PC-3 (cell line): ENCODE results near the gene CMTM7. TPM values are rescaled to one million over a fixed set of nuclear protein-coding genes. Genes with fewer than 3 reads are reported as not detected.
"Not testable (repeated sequence)": the region's sequence is repeated elsewhere in the genome, so short reads cannot be mapped to it uniquely, and the experiment has no call there.

Source experiments
- ATAC-seq: fragments of 200-7000 bp; cut with Tn5 transposase; 2 replicates; pipeline ENCODE4 v1.9.1; 2020; ENCODE audit warnings: mild to moderate bottlenecking, moderate library complexity
- BruUV-seq: library from RNA; stranded (reverse); fragments of 400-500 nt; replicated peaks from 2 replicates; lab custom pipeline; 2021; lab: Mats Ljungman, UMichigan
- CTCF ChIA-PET: fragments of 300-600 bp; sonication (Branson Sonifier 250); formaldehyde crosslinking; loops from one replicate; lab custom pipeline; 2022; ENCODE audit warnings: antibody characterized with exemption; lab: Charles Lee
- POLR2A ChIA-PET: fragments of 300-600 bp; sonication (Branson Sonifier 250); formaldehyde crosslinking; loops from one replicate; lab custom pipeline; 2022; ENCODE audit warnings: antibody characterized with exemption; ENCODE audit not compliant: unreplicated experiment; lab: Charles Lee
- DNase-seq: peaks from one replicate; pipeline ENCODE4 v3.0.0-alpha.2; 2015
- H2AFZ ChIP-seq: fragments of 300-600 bp; sonication (generic); 2 replicates; pipeline ENCODE4 v1.6.0; 2016; ENCODE audit warnings: antibody characterized with exemption, low read length
- H3F3A ChIP-seq: fragments of 300-600 bp; sonication (generic); one replicate; pipeline ENCODE4 v1.6.0; 2017; ENCODE audit warnings: antibody characterized with exemption, low read length, control low read depth, mild to moderate bottlenecking; ENCODE audit not compliant: unreplicated experiment
- H3K27ac ChIP-seq: fragments of 300-600 bp; sonication (generic); 2 replicates; pipeline ENCODE4 v1.5.1; 2016; ENCODE audit warnings: mild to moderate bottlenecking, low read length
- H3K27me3 ChIP-seq: fragments of 300-600 bp; sonication (generic); 2 replicates; pipeline ENCODE4 v1.6.1; 2016; ENCODE audit warnings: low read length, mixed read lengths
- H3K36me3 ChIP-seq: fragments of 300-600 bp; sonication (generic); 2 replicates; pipeline ENCODE4 v1.6.1; 2016; ENCODE audit warnings: low read depth, mixed run types, low read length, mixed read lengths
- H3K4me1 ChIP-seq: fragments of 300-600 bp; sonication (generic); 2 replicates; pipeline ENCODE4 v1.5.1; 2016; ENCODE audit warnings: low read length; ENCODE audit not compliant: insufficient read depth
- H3K4me2 ChIP-seq: fragments of 300-600 bp; sonication (generic); 2 replicates; pipeline ENCODE4 v1.6.0; 2016; ENCODE audit warnings: low read length
- H3K4me3 ChIP-seq: fragments of 300-600 bp; sonication (generic); 2 replicates; pipeline ENCODE4 v1.5.1; 2016; ENCODE audit warnings: mild to moderate bottlenecking, low read length, mixed read lengths
- H3K79me2 ChIP-seq: fragments of 300-600 bp; sonication (generic); 2 replicates; pipeline ENCODE4 v1.6.1; 2017; ENCODE audit warnings: low read length, mixed read lengths
- H3K9ac ChIP-seq: fragments of 300-600 bp; sonication (generic); 2 replicates; pipeline ENCODE4 v1.6.0; 2016; ENCODE audit warnings: mild to moderate bottlenecking, low read length
- H3K9me2 ChIP-seq: fragments of 300-600 bp; sonication (generic); replicated peaks from 2 replicates; pipeline ENCODE4 v1.6.1; 2016; ENCODE audit warnings: mixed run types, low read length, mixed read lengths
- H3K9me3 ChIP-seq: fragments of 300-600 bp; sonication (generic); 2 replicates; pipeline ENCODE4 v1.6.1; 2016; ENCODE audit warnings: low read length, mixed read lengths
- H4K20me1 ChIP-seq: fragments of 300-600 bp; sonication (generic); 2 replicates; pipeline ENCODE4 v1.6.1; 2016; ENCODE audit warnings: low read length, mixed read lengths
- CTCF ChIP-seq: fragments of 300-600 bp; sonication (generic); conservative IDR thresholded peaks from 2 replicates; pipeline ENCODE4 v1.5.1; 2017; ENCODE audit warnings: antibody characterized with exemption, low read depth, mild to moderate bottlenecking, low read length
- EZH2 ChIP-seq: fragments of 300-600 bp; sonication (generic); IDR thresholded peaks from one replicate; pipeline ENCODE4 v1.6.1; 2017; ENCODE audit warnings: antibody characterized with exemption, mild to moderate bottlenecking, low read length; ENCODE audit not compliant: unreplicated experiment
- EZH2phosphoT487 ChIP-seq: fragments of 300-600 bp; sonication (generic); IDR thresholded peaks from 2 replicates; pipeline ENCODE4 v1.6.1; 2018; ENCODE audit warnings: mild to moderate bottlenecking, antibody characterized with exemption, low read length, borderline replicate concordance
- intact Hi-C: fragments of 100-400 bp; cut with micrococcal nuclease; formaldehyde crosslinking; loops from 2 replicates; pipeline ENCODE4 v1.9.0; 2023
- total RNA-seq: library from RNA; depleted of rRNA; stranded (reverse); fragments of >200 nt; gene quantifications from 2 replicates; pipeline ENCODE4 v1.2.3, GENCODE V29; 2014

Gene CMTM7
- total RNA-seq, 1 experiment from 2014 or later, result 37.1 TPM

GRCh38 chr3:32466808-32467207 lies 75.2 kb downstream of the CMTM7 start:
- BruUV-seq, POLR2A ChIA-PET, H3K27ac ChIP-seq, H3F3A ChIP-seq, H3K27me3 ChIP-seq, H2AFZ ChIP-seq, H3K4me2 ChIP-seq, H3K4me3 ChIP-seq, DNase-seq, ATAC-seq, H3K9ac ChIP-seq, H4K20me1 ChIP-seq, H3K9me3 ChIP-seq, H3K9me2 ChIP-seq, CTCF ChIA-PET: not testable (repeated sequence)
- peaks cover 12% of the 10 kb centered on the region for H3K79me2 ChIP-seq
- H3K4me1 ChIP-seq, result peaks cover 32% of the 10 kb centered on the region
- intact Hi-C loops, result loop anchor here (5.0 kb wide), 1 partner anchor 170 kb away; no protein-coding TSS in a partner anchor
- H3K36me3 ChIP-seq, result peaks cover 11% of the 10 kb centered on the region

GRCh38 chr3:32467333-32468070 lies 75.8 kb downstream of the CMTM7 start:
- Histone ChIP-seq H4K20me1 (no peaks in the 10 kb centered on the region), H3K36me3 (peaks cover 13% of the 10 kb centered on the region), H3K27ac (no peak overlapping the region), H3K4me1 (peaks cover 33% of the 10 kb centered on the region), H3K4me3 (no peak overlapping the region), H3F3A (peaks cover 5% of the 10 kb centered on the region), H3K27me3 (no peaks in the 10 kb centered on the region), H3K9ac (no peak overlapping the region), H3K4me2 (peak overlapping the region; percentile 73), H3K9me3 (no peaks in the 10 kb centered on the region), H3K79me2 (peaks cover 12% of the 10 kb centered on the region), H3K9me2 (no peaks in the 10 kb centered on the region), H2AFZ (peak overlapping the region; percentile 77; the same call in 1 of the 2 replicates)
- intact Hi-C loops, result loop anchor here (1.0 to 5.0 kb wide), 4 partner anchors 68 to 291 kb away; no protein-coding TSS in a partner anchor
- DNase-seq (peak; percentile 87), ATAC-seq (peak; percentile 54)
- no TSS peak for BruUV-seq
- TF ChIP-seq CTCF, result peak; percentile 96
- no peak for TF ChIP-seq EZH2
- TF ChIP-seq EZH2phosphoT487, result no peak
- ChIA-PET POLR2A (no interaction called here), CTCF (interaction anchor here (0.5 to 1.1 kb wide), 13 partner anchors 13 to 779 kb away, joined by 3 to 11 read pairs (median 4); partner anchors contain the start of gene CMTM7)

- POLR2A ChIA-PET, result no interaction called here
- H3F3A ChIP-seq, result peaks cover 5% of the 10 kb centered on the region
- H4K20me1 ChIP-seq, result no peaks in the 10 kb centered on the region
- H3K27ac ChIP-seq, result peak overlapping the region; percentile 87
- H3K4me2 ChIP-seq, result peak overlapping the region; percentile 67
- ATAC-seq (peak; percentile 54), DNase-seq (peak; percentile 61)
- H3K9me2 ChIP-seq, result no peaks in the 10 kb centered on the region
- intact Hi-C loops, result loop anchor here (1.0 to 5.0 kb wide), 3 partner anchors 26 to 293 kb away; no protein-coding TSS in a partner anchor
- H3K9me3 ChIP-seq, result no peaks in the 10 kb centered on the region
- TSS peak; percentile 31 for BruUV-seq
- H3K4me3 ChIP-seq, result peak overlapping the region; percentile 7; the same call in 1 of the 2 replicates
- no peak overlapping the region for H2AFZ ChIP-seq
- TF ChIP-seq EZH2phosphoT487 (no peak), EZH2 (no peak), CTCF (no peak)
- H3K4me1 ChIP-seq, result peaks cover 39% of the 10 kb centered on the region
- CTCF ChIA-PET, result interaction anchor here (0.9 kb wide), 1 partner anchor 74 kb away, joined by 3 read pairs; no protein-coding TSS in a partner anchor
- no peaks in the 10 kb centered on the region for H3K27me3 ChIP-seq
- peaks cover 12% of the 10 kb centered on the region for H3K79me2 ChIP-seq
- H3K36me3 ChIP-seq, result peaks cover 13% of the 10 kb centered on the region
- peak overlapping the region; percentile 15 for H3K9ac ChIP-seq
Measured at GRCh38 chr3:32469151-32469874, 77.7 kb downstream of the CMTM7 start.
